Bronchial epithelial cell (primary cell): ENCODE measurements around the gene SEMA7A. TPM values are rescaled to one million over a fixed set of nuclear protein-coding genes. Genes with fewer than 3 reads are reported as not detected.

ENCODE experiments used
- DNase-seq: peaks from one replicate; pipeline ENCODE4 v3.0.0-alpha.2; 2010; ENCODE audit warnings: low read depth
- FAIRE-seq: peaks from 2 replicates; lab custom pipeline; 2011; peaks lifted over from hg19 to GRCh38; lab: Jason Lieb, UNC
- H3K27me3 ChIP-seq: 2 replicates; pipeline ENCODE4 v1.5.1; 2011; ENCODE audit warnings: low read length; ENCODE audit not compliant: control insufficient read depth, insufficient read depth
- H3K36me3 ChIP-seq: 2 replicates; pipeline ENCODE4 v1.5.1; 2011; ENCODE audit warnings: low read length; ENCODE audit not compliant: control insufficient read depth, insufficient read depth
- H3K4me3 ChIP-seq: 2 replicates; pipeline ENCODE4 v1.5.1; 2011; ENCODE audit warnings: mild to moderate bottlenecking, low read depth, low read length, control low read depth
- total RNA-seq: library from RNA; depleted of rRNA; stranded (reverse); fragments of >200 nt; gene quantifications from 2 replicates; pipeline ENCODE4 v1.2.1, GENCODE V29; 2014
- TF ChIP-seq, protein P1 (sequence below): IDR thresholded peaks from 2 replicates; pipeline ENCODE4 v1.5.1; 2011; ENCODE audit warnings: mild to moderate bottlenecking, moderate library complexity, low read length, control low read depth, inconsistent platforms; ENCODE audit not compliant: insufficient read depth, severe bottlenecking

SEMA7A gene
- total RNA-seq, 1 donor from 2014 or later, result 5.3 TPM

DNA sequence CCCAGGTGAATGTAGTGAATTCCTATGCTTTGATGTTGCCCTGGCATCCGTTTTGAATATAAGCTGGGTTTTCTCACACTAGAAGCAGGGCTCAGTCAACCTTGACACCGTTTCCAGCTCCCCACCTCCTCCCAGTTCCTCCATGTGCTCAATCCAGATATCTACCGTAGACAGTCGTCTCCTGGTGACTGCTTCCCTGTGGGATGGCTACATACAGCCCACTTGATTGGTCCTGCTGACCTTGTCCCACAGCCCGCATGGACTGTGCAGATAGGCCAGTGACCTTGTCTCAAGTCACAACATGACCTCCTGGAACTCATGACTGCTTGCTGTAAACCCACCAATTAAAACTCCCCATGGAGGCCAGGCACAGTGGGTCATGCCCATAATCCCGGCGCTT lies 8.1 kb downstream of the SEMA7A start:
- Histone ChIP-seq H3K36me3 (peaks cover 4% of the 10 kb centered on the region), H3K27me3 (no peaks in the 10 kb centered on the region), H3K4me3 (no peak overlapping the region)
- FAIRE-seq, result no peak
- no peak for DNase-seq
- TF ChIP-seq, protein P1, sequence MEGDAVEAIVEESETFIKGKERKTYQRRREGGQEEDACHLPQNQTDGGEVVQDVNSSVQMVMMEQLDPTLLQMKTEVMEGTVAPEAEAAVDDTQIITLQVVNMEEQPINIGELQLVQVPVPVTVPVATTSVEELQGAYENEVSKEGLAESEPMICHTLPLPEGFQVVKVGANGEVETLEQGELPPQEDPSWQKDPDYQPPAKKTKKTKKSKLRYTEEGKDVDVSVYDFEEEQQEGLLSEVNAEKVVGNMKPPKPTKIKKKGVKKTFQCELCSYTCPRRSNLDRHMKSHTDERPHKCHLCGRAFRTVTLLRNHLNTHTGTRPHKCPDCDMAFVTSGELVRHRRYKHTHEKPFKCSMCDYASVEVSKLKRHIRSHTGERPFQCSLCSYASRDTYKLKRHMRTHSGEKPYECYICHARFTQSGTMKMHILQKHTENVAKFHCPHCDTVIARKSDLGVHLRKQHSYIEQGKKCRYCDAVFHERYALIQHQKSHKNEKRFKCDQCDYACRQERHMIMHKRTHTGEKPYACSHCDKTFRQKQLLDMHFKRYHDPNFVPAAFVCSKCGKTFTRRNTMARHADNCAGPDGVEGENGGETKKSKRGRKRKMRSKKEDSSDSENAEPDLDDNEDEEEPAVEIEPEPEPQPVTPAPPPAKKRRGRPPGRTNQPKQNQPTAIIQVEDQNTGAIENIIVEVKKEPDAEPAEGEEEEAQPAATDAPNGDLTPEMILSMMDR, result no peak

DNA sequence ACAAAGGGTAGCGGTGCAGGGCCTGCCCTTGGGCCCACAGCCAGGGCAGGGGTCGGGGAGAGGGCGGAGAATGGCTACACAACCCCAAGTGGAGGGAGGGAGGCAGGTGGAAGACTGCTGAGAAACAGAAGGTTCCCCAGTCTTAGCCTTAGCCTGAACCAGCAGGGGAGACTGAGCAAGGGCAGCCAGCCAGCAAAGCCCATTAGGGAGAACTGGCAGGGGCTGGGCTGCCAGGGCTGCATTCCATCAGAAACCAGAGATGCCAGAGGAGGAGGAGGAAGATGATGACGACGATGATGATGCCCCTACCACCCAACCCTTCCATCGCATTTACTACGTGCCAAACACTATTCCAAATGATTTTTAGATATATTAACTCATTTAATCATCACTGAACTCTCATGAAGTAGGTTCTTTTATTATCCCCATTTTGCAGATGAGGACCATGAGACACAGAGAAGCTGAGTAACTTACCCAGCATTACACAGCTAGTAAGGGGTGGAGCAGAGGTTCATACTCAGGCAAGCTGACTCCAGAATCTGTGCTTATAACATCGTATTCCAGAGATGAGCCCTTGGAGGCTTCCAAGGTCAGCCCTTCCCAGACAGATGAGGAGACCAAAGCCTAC lies 8.7 kb downstream of the SEMA7A start:
- peaks cover 4% of the 10 kb centered on the region for H3K36me3 ChIP-seq
- no peak for FAIRE-seq
- H3K4me3 ChIP-seq, result no peak overlapping the region
- H3K27me3 ChIP-seq, result no peaks in the 10 kb centered on the region
- TF ChIP-seq, protein P1, result no peak
- DNase-seq, result no peak

DNA sequence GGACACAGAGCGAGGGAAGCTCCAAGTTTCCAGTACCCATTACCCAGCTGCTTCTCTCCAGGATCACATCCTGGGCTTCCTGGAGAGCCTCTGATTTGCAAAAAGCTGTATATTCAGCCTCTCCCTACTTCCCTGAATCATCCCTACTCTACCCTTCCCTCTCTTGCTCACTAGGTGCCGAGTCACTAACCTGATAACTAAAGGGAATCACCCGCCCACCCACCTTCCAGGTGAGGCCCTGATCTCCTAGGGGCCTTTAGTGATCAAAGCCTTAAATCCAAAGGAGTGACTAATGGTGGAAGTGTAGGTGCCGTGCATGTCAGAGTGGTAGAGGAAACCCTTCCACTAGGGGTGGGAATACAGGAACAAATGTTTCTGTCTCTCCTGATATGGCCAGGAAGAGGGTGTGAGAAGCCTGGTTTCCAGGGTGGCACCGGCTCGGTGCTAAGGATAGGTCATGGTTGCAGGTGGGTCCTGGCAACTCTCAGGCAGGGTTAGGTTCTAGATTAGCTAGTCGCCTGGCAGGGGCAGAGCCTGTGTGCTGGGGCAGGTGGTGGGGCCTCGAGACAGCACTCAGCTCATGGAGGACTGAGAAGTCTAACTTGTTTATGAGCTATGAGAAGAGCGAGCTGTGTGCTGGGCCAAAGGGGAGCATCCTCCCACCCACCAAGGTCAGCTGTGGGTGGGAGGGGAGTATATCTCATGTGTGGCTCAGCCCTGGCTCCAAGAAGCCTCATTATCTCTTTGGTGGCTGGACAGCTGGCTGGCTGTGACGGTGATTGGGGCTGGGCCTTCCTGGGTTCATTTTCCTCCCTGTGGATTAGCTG lies 10.1 kb downstream of the SEMA7A start:
- TF ChIP-seq, protein P1, result no peak
- no peaks in the 10 kb centered on the region for H3K27me3 ChIP-seq
- DNase-seq (peak; percentile 95), FAIRE-seq (no peak)
- no peak overlapping the region for H3K4me3 ChIP-seq
- peaks cover 4% of the 10 kb centered on the region for H3K36me3 ChIP-seq

DNA sequence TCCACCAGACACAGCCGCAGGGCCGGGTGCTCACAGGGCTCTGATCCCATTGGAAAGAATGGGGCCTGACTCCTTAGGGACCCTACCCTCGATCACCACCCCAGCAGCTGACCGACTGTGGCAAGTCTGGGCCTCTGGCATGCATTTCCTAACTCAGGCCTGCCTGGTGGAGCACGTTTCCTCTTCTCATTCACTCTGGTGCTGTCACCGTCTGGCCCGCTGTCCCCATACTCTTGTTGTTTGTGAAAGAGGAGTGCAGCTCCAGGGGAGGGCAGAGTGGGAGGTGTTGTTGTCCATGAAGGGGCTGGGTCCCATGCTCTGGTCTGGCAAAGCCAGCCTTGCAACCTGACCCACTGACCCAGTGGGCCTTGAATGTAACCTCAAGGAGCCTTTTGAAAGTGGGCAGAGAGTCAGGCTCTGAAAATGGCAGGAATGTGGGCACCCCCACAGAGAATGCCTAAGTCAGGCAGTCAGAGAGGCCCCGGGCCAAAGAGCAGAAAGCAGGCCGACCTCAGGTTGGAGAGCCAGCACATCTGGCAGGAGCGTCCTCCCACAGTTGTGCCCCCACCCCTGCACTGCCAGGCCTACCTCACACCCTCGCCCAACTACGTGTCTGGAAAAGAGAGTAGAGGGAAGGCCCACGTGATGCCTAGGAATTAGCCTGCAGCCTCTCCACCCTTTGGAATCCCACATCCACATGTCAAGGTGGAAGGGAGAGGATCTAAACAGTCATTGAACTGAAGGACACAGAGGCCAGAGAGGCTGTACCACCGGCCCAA lies 10.9 kb downstream of the SEMA7A start:
- DNase-seq, result peak; percentile 71
- peaks cover 4% of the 10 kb centered on the region for H3K36me3 ChIP-seq
- H3K27me3 ChIP-seq, result no peaks in the 10 kb centered on the region
- FAIRE-seq, result no peak
- H3K4me3 ChIP-seq, result no peak overlapping the region
- TF ChIP-seq, protein P1, result no peak

DNA sequence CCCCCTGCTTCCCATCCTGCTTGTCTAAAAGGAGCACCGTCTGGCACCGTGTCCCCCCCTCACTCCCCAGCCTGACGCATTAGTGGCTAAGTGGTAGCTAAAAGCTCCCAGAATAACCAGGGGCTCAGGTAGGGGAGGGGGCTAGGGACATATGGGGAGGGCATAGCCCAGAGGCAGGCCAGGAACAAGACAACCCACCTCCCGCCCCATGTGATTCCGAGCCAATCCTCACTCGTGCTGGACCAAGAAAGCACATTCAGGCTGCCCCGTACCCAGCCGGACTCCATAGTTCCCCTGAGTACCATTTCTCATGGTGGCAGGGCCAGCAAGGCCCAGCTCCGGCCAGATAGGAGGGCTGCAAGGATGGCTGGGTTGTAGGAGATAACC lies 11.5 kb downstream of the SEMA7A start:
- H3K36me3 ChIP-seq, result peaks cover 4% of the 10 kb centered on the region
- H3K4me3 ChIP-seq, result no peak overlapping the region
- FAIRE-seq (no peak), DNase-seq (no peak)
- no peaks in the 10 kb centered on the region for H3K27me3 ChIP-seq
- TF ChIP-seq, protein P1, result no peak
